Nephron progenitor cell (in vitro differentiated cells): ENCODE results near the gene ZFP36.

Experiments
- DNase-seq: peaks from one replicate; pipeline ENCODE4 v3.0.0; 2021
- H3K27ac Mint-ChIP-seq: 2 replicates; pipeline ENCODE4 v1.8.0; 2021; ENCODE audit warnings: mild to moderate bottlenecking, moderate library complexity, mixed read lengths
- H3K27me3 Mint-ChIP-seq: 2 replicates; pipeline ENCODE4 v1.8.0; 2021; ENCODE audit warnings: mild to moderate bottlenecking, low read depth, mixed read lengths; ENCODE audit not compliant: poor library complexity
- H3K36me3 Mint-ChIP-seq: 2 replicates; pipeline ENCODE4 v1.8.0; 2021; ENCODE audit warnings: low read depth, mixed read lengths
- H3K4me1 Mint-ChIP-seq: 2 replicates; pipeline ENCODE4 v1.8.0; 2021; ENCODE audit warnings: mixed read lengths
- H3K4me3 Mint-ChIP-seq: 2 replicates; pipeline ENCODE4 v1.8.0; 2021; ENCODE audit warnings: mild to moderate bottlenecking, moderate library complexity, mixed read lengths
- H3K9me3 Mint-ChIP-seq: 2 replicates; pipeline ENCODE4 v1.8.0; 2021; ENCODE audit warnings: mild to moderate bottlenecking, moderate library complexity, mixed read lengths
- TF ChIP-seq, protein P1 (sequence below): fragments of 200-600 bp; sonication (generic); IDR thresholded peaks from 2 replicates; pipeline ENCODE4 v1.5.0; 2021; ENCODE audit warnings: antibody characterized with exemption

The ZFP36 gene

DNA sequence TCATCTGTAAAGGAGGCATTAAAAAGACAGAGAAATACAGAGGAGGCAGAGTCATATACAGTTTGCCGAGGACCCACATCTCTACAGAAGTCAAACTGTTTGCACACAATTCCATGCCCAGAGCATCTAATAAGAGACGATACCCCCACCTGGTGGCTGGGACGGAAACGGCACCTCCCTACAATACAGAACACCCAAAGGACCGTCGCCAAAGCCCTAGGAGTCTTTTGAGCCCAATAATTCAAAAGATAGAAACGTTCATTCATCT lies 5.1 kb downstream of the ZFP36 start:
- Mint-ChIP-seq H3K36me3 (peaks cover 5% of the 10 kb centered on the region), H3K27me3 (peaks cover 6% of the 10 kb centered on the region), H3K27ac (no peak overlapping the region), H3K4me3 (peak overlapping the region; percentile 98), H3K9me3 (no peaks in the 10 kb centered on the region), H3K4me1 (peaks cover 67% of the 10 kb centered on the region)
- TF ChIP-seq, protein P1, sequence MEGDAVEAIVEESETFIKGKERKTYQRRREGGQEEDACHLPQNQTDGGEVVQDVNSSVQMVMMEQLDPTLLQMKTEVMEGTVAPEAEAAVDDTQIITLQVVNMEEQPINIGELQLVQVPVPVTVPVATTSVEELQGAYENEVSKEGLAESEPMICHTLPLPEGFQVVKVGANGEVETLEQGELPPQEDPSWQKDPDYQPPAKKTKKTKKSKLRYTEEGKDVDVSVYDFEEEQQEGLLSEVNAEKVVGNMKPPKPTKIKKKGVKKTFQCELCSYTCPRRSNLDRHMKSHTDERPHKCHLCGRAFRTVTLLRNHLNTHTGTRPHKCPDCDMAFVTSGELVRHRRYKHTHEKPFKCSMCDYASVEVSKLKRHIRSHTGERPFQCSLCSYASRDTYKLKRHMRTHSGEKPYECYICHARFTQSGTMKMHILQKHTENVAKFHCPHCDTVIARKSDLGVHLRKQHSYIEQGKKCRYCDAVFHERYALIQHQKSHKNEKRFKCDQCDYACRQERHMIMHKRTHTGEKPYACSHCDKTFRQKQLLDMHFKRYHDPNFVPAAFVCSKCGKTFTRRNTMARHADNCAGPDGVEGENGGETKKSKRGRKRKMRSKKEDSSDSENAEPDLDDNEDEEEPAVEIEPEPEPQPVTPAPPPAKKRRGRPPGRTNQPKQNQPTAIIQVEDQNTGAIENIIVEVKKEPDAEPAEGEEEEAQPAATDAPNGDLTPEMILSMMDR, result peak; percentile 92
- DNase-seq, result peak; percentile 87

DNA sequence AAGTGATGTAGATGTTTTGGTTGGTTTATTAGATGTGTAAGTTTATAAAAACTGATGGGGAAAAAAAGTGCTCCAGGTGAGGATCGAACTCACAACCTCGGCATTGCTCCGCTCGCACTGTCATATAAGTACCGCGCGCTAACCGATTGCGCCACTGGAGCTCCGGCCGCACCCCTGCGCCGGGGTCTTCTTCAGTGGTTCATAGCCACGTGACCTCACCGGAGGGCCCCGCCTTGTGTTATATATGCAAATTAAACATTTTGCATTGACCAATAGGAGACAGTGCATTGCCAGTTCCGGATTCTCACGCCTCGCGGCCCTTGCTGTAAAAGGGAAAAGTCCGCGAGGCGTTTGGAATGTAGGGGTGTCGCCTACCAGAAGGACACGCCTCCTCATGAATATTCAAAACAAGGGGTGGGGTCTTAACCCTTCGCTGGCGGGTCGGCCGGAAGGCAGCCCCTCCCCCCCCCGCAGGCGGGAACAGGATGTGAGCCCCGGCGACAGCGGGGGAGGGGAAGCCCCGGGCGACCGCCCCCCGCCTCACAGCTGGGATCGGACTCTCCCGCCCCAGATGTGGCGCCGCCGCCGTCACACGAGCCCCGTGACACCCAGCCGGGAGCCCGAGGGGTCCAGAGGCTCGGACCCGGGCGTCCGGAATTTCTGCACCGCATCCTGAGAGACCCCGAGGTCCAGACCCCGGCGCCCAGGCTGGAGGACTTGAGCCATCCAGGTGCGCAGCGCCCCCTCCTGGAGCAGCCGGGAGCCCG lies 5.6 kb downstream of the ZFP36 start, which contains the start of gene PLEKHG2:
Gene PLEKHG2, plus strand, starts transcription at position 570 of the 767 bp plus-strand sequence. CDS start 1,418 bp downstream, outside the sequence.
- TF ChIP-seq, protein P1, result no peak
- Mint-ChIP-seq H3K4me3 (peak within 1 kb of the TSS; percentile 98), H3K27me3 (peaks cover 6% of the 10 kb centered on the region), H3K36me3 (peaks cover 7% of the 10 kb centered on the region), H3K4me1 (peaks cover 64% of the 10 kb centered on the region), H3K9me3 (no peaks in the 10 kb centered on the region), H3K27ac (peak within 1 kb of the TSS; percentile 74)
- DNase-seq, result peak; percentile 99

DNA sequence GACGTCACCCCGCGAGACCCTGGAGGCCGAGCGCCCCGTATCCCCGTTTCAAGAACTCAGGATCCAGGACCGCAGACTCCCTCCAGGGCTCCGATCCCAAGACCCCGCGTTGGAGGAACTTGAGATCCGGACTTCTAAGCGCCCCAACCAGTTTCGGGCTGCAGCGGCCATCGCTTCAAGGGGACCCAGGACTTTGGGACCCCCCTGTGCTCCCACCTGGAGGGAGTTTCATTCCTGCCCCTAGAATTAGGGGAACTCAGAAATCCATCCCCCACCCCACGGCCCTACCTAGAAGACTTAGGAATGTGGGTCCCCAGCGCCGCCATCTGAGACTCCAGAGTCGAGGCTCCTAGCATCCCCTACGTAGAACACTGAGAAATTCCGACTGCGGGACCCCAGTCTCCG lies 6.2 kb downstream of the ZFP36 start:
- Mint-ChIP-seq H3K27me3 (peaks cover 6% of the 10 kb centered on the region), H3K36me3 (peaks cover 13% of the 10 kb centered on the region), H3K4me1 (peaks cover 65% of the 10 kb centered on the region), H3K4me3 (peak overlapping the region; percentile 98), H3K27ac (peak overlapping the region; percentile 74), H3K9me3 (no peaks in the 10 kb centered on the region)
- TF ChIP-seq, protein P1, result peak; percentile 80
- no peak for DNase-seq

DNA sequence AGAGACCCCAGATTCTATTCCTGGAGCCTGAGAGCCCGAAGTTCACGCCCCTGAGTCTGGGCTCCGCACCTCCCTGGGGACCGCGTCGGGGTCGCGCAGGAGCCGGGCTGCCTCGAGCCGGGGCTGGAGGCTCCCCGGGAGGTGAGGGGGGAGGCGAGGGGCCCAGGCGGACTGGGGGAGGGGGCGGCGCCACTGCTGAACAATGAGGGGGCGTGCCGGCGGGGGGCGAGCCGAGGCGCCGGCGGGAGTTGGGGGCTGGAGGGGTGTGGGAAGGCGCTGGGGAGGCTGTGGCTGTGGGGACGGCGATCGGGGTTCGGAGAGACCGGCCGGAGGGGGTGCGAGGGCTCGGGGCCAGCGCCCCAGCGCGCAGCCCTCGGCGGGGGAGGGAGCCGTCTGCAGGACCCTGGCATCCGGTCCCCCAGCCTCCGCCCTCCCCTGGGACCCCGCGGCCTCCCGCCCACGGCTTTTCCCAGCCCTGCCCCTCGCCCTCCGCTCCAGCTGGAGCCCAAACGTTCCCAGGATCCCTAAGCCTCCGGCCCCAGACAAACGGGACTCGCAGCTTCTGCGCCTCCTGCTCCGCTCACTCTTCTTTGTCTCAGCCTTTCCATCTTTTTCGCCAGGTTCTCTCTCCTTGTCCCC lies 6.7 kb downstream of the ZFP36 start:
- TF ChIP-seq, protein P1, result no peak
- Mint-ChIP-seq H3K36me3 (peaks cover 16% of the 10 kb centered on the region), H3K4me3 (peak overlapping the region; percentile 98), H3K9me3 (no peaks in the 10 kb centered on the region), H3K27ac (peak overlapping the region; percentile 95), H3K27me3 (peaks cover 5% of the 10 kb centered on the region), H3K4me1 (peaks cover 60% of the 10 kb centered on the region)
- peak; percentile 86 for DNase-seq

DNA sequence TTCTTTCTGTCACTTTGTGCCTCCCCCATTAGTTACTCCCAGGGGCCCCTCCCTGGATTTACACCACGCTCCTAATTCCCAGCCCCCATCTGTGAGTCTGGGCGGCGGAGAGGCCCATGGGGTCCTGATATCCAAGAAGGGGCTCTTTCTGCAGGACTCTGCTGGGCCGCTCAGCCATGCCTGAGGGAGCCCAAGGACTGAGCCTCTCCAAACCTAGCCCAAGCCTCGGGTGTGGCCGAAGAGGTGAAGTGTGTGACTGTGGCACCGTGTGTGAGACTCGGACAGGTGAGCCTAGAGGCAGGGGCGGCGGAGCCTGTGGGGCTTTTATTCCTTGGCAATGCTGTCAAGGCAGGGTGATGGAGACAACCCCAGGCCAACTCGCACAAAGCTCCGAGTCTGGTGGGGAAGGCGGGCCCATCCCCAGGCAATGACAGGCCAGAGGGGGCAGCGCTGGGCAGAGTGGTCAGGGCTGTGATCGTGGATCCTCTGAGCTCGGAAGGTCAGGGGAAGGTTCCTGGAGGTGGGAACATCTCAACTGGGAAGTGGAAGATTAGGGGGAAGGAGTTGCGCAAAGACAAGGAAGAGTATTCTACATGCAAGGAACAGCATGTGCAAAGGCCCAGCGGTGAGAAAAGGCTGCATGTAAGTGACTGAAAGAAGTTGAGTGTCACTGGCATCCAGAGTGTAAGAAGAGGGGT lies 7.4 kb downstream of the ZFP36 start:
- peak; percentile 53 for DNase-seq

More for the DNA sequence above, 7.4 kb downstream of the ZFP36 start:
- Mint-ChIP-seq H3K4me1 (peaks cover 53% of the 10 kb centered on the region), H3K36me3 (peaks cover 23% of the 10 kb centered on the region), H3K9me3 (no peaks in the 10 kb centered on the region), H3K4me3 (peak overlapping the region; percentile 98), H3K27ac (peak overlapping the region; percentile 95), H3K27me3 (no peaks in the 10 kb centered on the region)
- TF ChIP-seq, protein P1, result no peak
